ENCODE measurements around the gene MEGF11. TPM values are rescaled to one million over a fixed set of nuclear protein-coding genes. Genes with fewer than 3 reads are reported as not detected.

MEGF11 gene
- polyA plus RNA-seq, 1 of the 3 experiments (the other 2 are of a cell fraction) = not detected

GRCh38 chr15:65930134-65930533 is 323.4 kb downstream of the MEGF11 start:
- Histone ChIP-seq H2AFZ (ENCODE audit: low read depth) (no peak overlapping the region), H3K36me3 (replicated peaks in 1 of 2; ENCODE audit: control insufficient read depth in 1 of 2, insufficient read depth in 2 of 2, low read length in 1 of 2) (no peaks in the 10 kb centered on the region), H3K4me1 (ENCODE audit: control insufficient read depth in 1 of 2, insufficient read depth in 2 of 2, low read depth in 1 of 2, low read length in 1 of 2) (no peaks in the 10 kb centered on the region; a peak in 1 of 4 replicates), H3K27me3 (ENCODE audit: insufficient read depth) (no peaks in the 10 kb centered on the region), H3K9me3 (no peaks in the 10 kb centered on the region), H3K27ac (ENCODE audit: low read depth in 2 of 2, low read length in 1 of 2) (no peak overlapping the region), H3K79me2 (ENCODE audit: insufficient read depth) (no peaks in the 10 kb centered on the region), H3K4me2 (no peak overlapping the region), H4K20me1 (ENCODE audit: insufficient read depth) (no peaks in the 10 kb centered on the region), H3K4me3 (ENCODE audit: low read depth in 2 of 2, low read length in 1 of 2) (no peak overlapping the region), H3K9me2 (no peaks in the 10 kb centered on the region), H3F3A (replicated peaks; ENCODE audit: insufficient read depth) (no peaks in the 10 kb centered on the region), H3K9ac (no peak overlapping the region)
- ChIA-PET CTCF (interaction anchor here (0.9 to 3.1 kb wide), 4 partner anchors 14 to 356 kb away, joined by 3 to 14 read pairs (median 6); no protein-coding TSS in a partner anchor), POLR2A (no interaction called here)
- TF ChIP-seq USF1 (IDR thresholded peaks at IDR 0.05; ENCODE audit: borderline replicate concordance, low read depth) (no peak), TCF12 (IDR thresholded peaks at IDR 0.05) (no peak), GATA2 (CRISPR knock-in tag; IDR thresholded peaks at IDR 0.05) (no peak), RCOR1 (IDR thresholded peaks at IDR 0.05; ENCODE audit: low read length) (no peak), FOXM1 (IDR thresholded peaks at IDR 0.05; ENCODE audit: low read depth) (no peak), NRF1 (IDR thresholded peaks at IDR 0.05; ENCODE audit: low read depth, low read length) (no peak)
- DNase-seq = no peak
- 83% methylated on average over 4 of the region's 6 CpGs for WGBS (ENCODE audit: low lambda C conversion rate)

GRCh38 chr15:65929573-65929972 is 324.0 kb downstream of the MEGF11 start:
- no peaks in the 10 kb centered on the region; a peak in 1 of 4 replicates for H3K4me1 ChIP-seq (ENCODE audit: control insufficient read depth in 1 of 2, insufficient read depth in 2 of 2, low read depth in 1 of 2, low read length in 1 of 2)
- H3K27ac ChIP-seq (ENCODE audit: low read depth in 2 of 2, low read length in 1 of 2) = no peak overlapping the region

More at GRCh38 chr15:65929573-65929972, 324.0 kb downstream of the MEGF11 start:
- Histone ChIP-seq H2AFZ (ENCODE audit: low read depth) (no peak overlapping the region), H3K9me3 (no peaks in the 10 kb centered on the region), H3K4me2 (no peak overlapping the region), H3K27me3 (ENCODE audit: insufficient read depth) (no peaks in the 10 kb centered on the region), H3F3A (replicated peaks; ENCODE audit: insufficient read depth) (no peaks in the 10 kb centered on the region), H3K9ac (no peak overlapping the region), H3K79me2 (ENCODE audit: insufficient read depth) (no peaks in the 10 kb centered on the region), H3K36me3 (replicated peaks in 1 of 2; ENCODE audit: control insufficient read depth in 1 of 2, insufficient read depth in 2 of 2, low read length in 1 of 2) (no peaks in the 10 kb centered on the region), H3K9me2 (no peaks in the 10 kb centered on the region), H3K4me3 (ENCODE audit: low read depth in 2 of 2, low read length in 1 of 2) (no peak overlapping the region), H4K20me1 (ENCODE audit: insufficient read depth) (no peaks in the 10 kb centered on the region)
- WGBS (ENCODE audit: low lambda C conversion rate) = 90% methylated on average over 3 of the region's 7 CpGs
- TF ChIP-seq POLR2AphosphoS5 (IDR thresholded peaks at IDR 0.05; ENCODE audit: low read depth, low read length) = no peak
- TF ChIP-seq RAD21 (IDR thresholded peaks at IDR 0.05; ENCODE audit: low read length) = no peak
- no peak for TF ChIP-seq FOXM1 (IDR thresholded peaks at IDR 0.05; ENCODE audit: low read depth)
- no peak for TF ChIP-seq USF2 (IDR thresholded peaks at IDR 0.05; ENCODE audit: borderline replicate concordance, low read depth, low read length)
- TF ChIP-seq EP300 (IDR thresholded peaks at IDR 0.05; ENCODE audit: borderline replicate concordance in 1 of 2, low read depth in 1 of 2, low read length in 1 of 2) = no peak
- no peak for TF ChIP-seq TCF12 (IDR thresholded peaks at IDR 0.05)
- no peak for TF ChIP-seq JUND (IDR thresholded peaks at IDR 0.05)
- TF ChIP-seq NRF1 (IDR thresholded peaks at IDR 0.05; ENCODE audit: low read depth, low read length) = no peak
- TF ChIP-seq CHD2 (IDR thresholded peaks at IDR 0.05; ENCODE audit: low read length, partially characterized antibody) = no peak
- no peak for TF ChIP-seq RXRA (IDR thresholded peaks at IDR 0.05; ENCODE audit: borderline replicate concordance, low read depth)
- no peak for TF ChIP-seq TAF1 (IDR thresholded peaks at IDR 0.05; ENCODE audit: borderline replicate concordance, low read depth, low read length)
- TF ChIP-seq GABPA (IDR thresholded peaks at IDR 0.05; ENCODE audit: low read depth) = no peak
- no peak for TF ChIP-seq FOXJ3 (CRISPR knock-in tag; IDR thresholded peaks at IDR 0.05)
- no peak for TF ChIP-seq USF1 (IDR thresholded peaks at IDR 0.05; ENCODE audit: borderline replicate concordance, low read depth)
- no peak for TF ChIP-seq PBX3 (IDR thresholded peaks at IDR 0.05)
- no peak for TF ChIP-seq RFX5 (IDR thresholded peaks at IDR 0.05; ENCODE audit: low read length)
- CTCF ChIA-PET = interaction anchor here (0.9 to 3.1 kb wide), 4 partner anchors 13 to 357 kb away, joined by 3 to 14 read pairs (median 6); no protein-coding TSS in a partner anchor
- POLR2A ChIA-PET = no interaction called here
- DNase-seq = no peak
